Osteoblast (primary cell): ENCODE data around the gene ITGB5. TPM values are rescaled to one million over a fixed set of nuclear protein-coding genes. Genes with fewer than 3 reads are reported as not detected.

ENCODE experiments used
- DNase-seq: peaks from one replicate; pipeline ENCODE4 v3.0.0; 2011; ENCODE audit warnings: low spot score, mixed read lengths; ENCODE audit not compliant: insufficient read length; ENCODE audit errors: missing footprints
- H2AFZ ChIP-seq: 2 replicates; pipeline ENCODE4 v1.6.0; 2011; ENCODE audit warnings: mild to moderate bottlenecking, low read length
- H3K27ac ChIP-seq: 2 replicates; pipeline ENCODE4 v1.5.1; 2011; ENCODE audit warnings: mild to moderate bottlenecking, low read depth, low read length, moderate library complexity
- H3K27me3 ChIP-seq: 2 replicates; pipeline ENCODE4 v1.6.0; 2012; ENCODE audit warnings: mild to moderate bottlenecking, control low read depth, inconsistent platforms, low read length, moderate library complexity; ENCODE audit not compliant: insufficient read depth
- H3K36me3 ChIP-seq: 2 replicates; pipeline ENCODE4 v1.5.1; 2011; ENCODE audit warnings: mild to moderate bottlenecking, low read length, control low read depth, moderate library complexity; ENCODE audit not compliant: insufficient read depth
- H3K4me1 ChIP-seq: 2 replicates; pipeline ENCODE4 v1.5.1; 2011; ENCODE audit warnings: mild to moderate bottlenecking, low read length, control low read depth, moderate library complexity; ENCODE audit not compliant: insufficient read depth
- H3K4me2 ChIP-seq: 2 replicates; pipeline ENCODE4 v1.6.0; 2011; ENCODE audit warnings: mild to moderate bottlenecking, low read length; ENCODE audit not compliant: insufficient read depth
- H3K4me3 ChIP-seq: fragments of 200-600 bp; sonication (generic); 3 replicates; pipeline ENCODE4 v1.5.1; 2012; ENCODE audit warnings: mild to moderate bottlenecking, low read length, inconsistent platforms; ENCODE audit not compliant: insufficient read depth
- H3K79me2 ChIP-seq: 2 replicates; pipeline ENCODE4 v1.6.0; 2012; ENCODE audit warnings: mild to moderate bottlenecking, low read length, control low read depth, inconsistent platforms; ENCODE audit not compliant: insufficient read depth
- H3K9me3 ChIP-seq: 2 replicates; pipeline ENCODE4 v1.5.1; 2011; ENCODE audit warnings: low read depth, low read length, control low read depth
- H4K20me1 ChIP-seq: 2 replicates; pipeline ENCODE4 v1.6.0; 2012; ENCODE audit warnings: mild to moderate bottlenecking, low read length, control low read depth; ENCODE audit not compliant: insufficient read depth
- total RNA-seq: library from RNA; depleted of rRNA; stranded (reverse); fragments of >200 nt; gene quantifications from 2 replicates; pipeline ENCODE4 v1.2.3, GENCODE V29; 2012
- TF ChIP-seq, protein P1 (sequence below): IDR thresholded peaks from 2 replicates; pipeline ENCODE4 v1.5.1; 2011; ENCODE audit warnings: mild to moderate bottlenecking, low read depth, low read length, moderate library complexity; ENCODE audit errors: extremely low read depth

The ITGB5 gene
- total RNA-seq, 1 donor: 433 TPM

DNA sequence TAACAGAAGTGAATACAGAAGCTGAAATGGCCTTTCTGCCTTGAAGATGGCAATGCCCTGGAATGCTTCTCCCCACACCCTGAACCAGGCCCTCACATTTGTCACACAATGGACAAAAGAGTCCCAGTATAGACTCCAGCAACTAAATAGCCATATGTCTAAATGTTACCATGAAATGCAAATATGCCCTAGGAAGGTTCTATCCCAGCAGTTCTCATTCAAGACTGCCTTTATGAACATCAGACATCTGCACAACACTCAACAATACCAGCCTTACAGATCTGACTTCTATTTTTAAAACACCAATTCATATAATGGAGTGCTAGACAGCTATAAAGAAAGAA lies 7.9 kb downstream of the ITGB5 start:
- Histone ChIP-seq H3K36me3 (peaks cover 5% of the 10 kb centered on the region), H3K79me2 (peaks cover 90% of the 10 kb centered on the region), H3K4me1 (peaks cover 65% of the 10 kb centered on the region), H3K27me3 (no peaks in the 10 kb centered on the region), H4K20me1 (no peaks in the 10 kb centered on the region), H3K4me3 (peak overlapping the region; percentile 8), H3K27ac (peak overlapping the region; percentile 81), H2AFZ (no peak overlapping the region), H3K4me2 (peak overlapping the region; percentile 65), H3K9me3 (no peaks in the 10 kb centered on the region)
- no peak for DNase-seq
- TF ChIP-seq, protein P1, sequence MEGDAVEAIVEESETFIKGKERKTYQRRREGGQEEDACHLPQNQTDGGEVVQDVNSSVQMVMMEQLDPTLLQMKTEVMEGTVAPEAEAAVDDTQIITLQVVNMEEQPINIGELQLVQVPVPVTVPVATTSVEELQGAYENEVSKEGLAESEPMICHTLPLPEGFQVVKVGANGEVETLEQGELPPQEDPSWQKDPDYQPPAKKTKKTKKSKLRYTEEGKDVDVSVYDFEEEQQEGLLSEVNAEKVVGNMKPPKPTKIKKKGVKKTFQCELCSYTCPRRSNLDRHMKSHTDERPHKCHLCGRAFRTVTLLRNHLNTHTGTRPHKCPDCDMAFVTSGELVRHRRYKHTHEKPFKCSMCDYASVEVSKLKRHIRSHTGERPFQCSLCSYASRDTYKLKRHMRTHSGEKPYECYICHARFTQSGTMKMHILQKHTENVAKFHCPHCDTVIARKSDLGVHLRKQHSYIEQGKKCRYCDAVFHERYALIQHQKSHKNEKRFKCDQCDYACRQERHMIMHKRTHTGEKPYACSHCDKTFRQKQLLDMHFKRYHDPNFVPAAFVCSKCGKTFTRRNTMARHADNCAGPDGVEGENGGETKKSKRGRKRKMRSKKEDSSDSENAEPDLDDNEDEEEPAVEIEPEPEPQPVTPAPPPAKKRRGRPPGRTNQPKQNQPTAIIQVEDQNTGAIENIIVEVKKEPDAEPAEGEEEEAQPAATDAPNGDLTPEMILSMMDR: no peak

DNA sequence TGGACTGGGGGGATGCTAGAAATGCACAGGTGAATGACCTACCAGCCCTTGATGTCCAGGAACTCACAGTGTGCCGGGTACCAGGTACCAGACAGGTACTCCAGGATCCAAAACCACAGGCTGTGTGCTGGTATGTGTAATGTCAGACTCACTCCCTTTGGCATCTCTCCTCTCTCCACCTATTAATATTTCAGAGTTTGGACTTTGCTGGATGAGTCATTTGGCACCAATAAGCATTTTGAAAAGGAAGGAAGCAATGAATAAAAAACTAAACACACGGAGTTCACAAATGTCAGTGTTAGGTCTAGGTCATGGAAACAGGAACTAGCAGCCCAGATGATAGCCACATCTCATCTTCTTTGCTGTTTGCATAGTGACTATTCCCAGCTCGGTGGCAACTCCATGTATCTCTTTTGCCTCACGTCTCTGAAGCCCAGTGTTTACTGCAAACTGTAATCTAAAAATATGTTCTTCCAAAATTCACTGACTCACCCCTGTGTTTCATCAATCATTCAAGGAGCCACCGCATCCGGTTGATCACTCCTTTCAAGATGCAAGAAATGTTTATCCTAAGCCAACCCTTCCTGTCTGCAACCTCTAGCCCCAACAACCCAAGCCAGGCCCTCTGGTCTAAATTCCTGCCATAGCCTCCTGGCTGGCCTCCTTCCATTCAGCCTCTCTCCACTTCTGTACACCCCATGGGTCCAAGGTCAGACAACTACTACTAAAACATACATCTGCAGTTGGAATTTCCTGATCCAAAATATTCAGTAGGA lies 8.4 kb downstream of the ITGB5 start:
- peak overlapping the region; percentile 81 for H3K27ac ChIP-seq
- TF ChIP-seq, protein P1: no peak
- H3K9me3 ChIP-seq: no peaks in the 10 kb centered on the region
- peaks cover 5% of the 10 kb centered on the region for H3K36me3 ChIP-seq
- no peaks in the 10 kb centered on the region for H4K20me1 ChIP-seq
- peak overlapping the region; percentile 65 for H3K4me2 ChIP-seq
- peaks cover 90% of the 10 kb centered on the region for H3K79me2 ChIP-seq
- DNase-seq: peak; percentile 90
- H3K4me1 ChIP-seq: peaks cover 60% of the 10 kb centered on the region
- no peaks in the 10 kb centered on the region for H3K27me3 ChIP-seq
- no peak overlapping the region for H2AFZ ChIP-seq
- H3K4me3 ChIP-seq: peak overlapping the region; percentile 23

DNA sequence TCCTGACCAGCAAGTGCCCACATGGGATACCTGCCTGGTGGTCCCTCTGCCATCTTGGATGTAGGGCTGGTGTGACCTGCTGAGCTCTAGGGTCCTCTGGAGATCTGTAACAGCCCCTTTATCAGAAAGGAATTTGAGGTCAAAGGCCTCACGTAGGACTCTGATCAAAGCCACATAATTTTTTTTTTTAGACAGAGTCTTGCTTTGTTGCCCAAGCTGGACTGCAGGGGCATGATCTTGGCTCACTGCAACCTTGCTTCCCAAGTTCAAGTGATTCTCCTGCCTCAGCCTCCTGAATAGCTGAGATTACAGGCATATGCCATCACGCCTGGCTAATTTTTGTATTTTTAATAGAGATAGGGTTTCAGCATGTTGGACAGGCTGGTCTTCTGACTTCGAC lies 9.5 kb downstream of the ITGB5 start:
- no peak for DNase-seq
- Histone ChIP-seq H3K36me3 (peaks cover under 1% of the 10 kb centered on the region), H3K4me1 (peaks cover 49% of the 10 kb centered on the region), H2AFZ (no peak overlapping the region), H3K4me2 (no peak overlapping the region), H3K27me3 (no peaks in the 10 kb centered on the region), H3K9me3 (no peaks in the 10 kb centered on the region), H3K79me2 (peaks cover 88% of the 10 kb centered on the region), H4K20me1 (peaks cover 4% of the 10 kb centered on the region), H3K27ac (peak overlapping the region; percentile 81), H3K4me3 (no peak overlapping the region)
- TF ChIP-seq, protein P1: no peak

DNA sequence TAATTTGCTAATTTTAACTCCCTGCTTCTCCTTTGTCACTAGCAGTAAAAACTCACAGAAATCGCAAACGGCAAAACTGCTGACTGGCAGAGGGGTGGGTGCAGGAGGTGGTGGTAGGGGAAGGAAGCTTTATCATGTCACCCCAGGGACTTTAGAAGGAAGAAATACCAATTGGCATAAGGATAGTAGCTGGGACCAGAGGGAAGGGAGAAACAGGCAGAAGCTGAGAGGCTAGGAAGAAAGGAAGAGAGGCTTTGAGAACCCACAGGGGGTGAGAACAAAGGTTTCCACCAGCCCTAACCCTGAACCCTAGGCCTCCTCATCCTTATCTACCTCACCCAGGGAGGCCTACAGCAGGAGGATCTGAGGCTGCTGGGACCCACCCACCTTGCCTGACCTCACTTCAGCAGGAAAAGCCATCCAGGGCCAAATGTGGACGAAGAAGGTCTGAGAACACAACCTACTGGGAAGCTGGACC lies 10.7 kb downstream of the ITGB5 start:
- TF ChIP-seq, protein P1: no peak
- Histone ChIP-seq H4K20me1 (peaks cover 4% of the 10 kb centered on the region), H3K4me2 (peak overlapping the region; percentile 7), H3K4me1 (peaks cover 40% of the 10 kb centered on the region), H3K9me3 (no peaks in the 10 kb centered on the region), H3K4me3 (no peak overlapping the region), H3K36me3 (peaks cover 11% of the 10 kb centered on the region), H3K79me2 (peaks cover 87% of the 10 kb centered on the region), H3K27me3 (no peaks in the 10 kb centered on the region), H3K27ac (no peak overlapping the region), H2AFZ (no peak overlapping the region)
- no peak for DNase-seq
